ENCODE data around the gene MZF1. TPM values are rescaled to one million over a fixed set of nuclear protein-coding genes. Genes with fewer than 3 reads are reported as not detected.
"Not testable (repeated sequence)": the region's sequence is repeated elsewhere in the genome, so short reads cannot be mapped to it uniquely, and the experiment has no call there.

Gene MZF1
- total RNA-seq, result 10 to 100 TPM; 10.0 to 14.0 TPM
- long read RNA-seq, donor 1, partial matches to known transcripts, result 3 of 7 reads
- long read RNA-seq, donor 1, other reads (novel, unspliced or antisense), result 0 of 7 reads
- long read RNA-seq, donor 2, transcript MZF1-207 (1 exons, 2,683 nt), result major isoform, 10 of 22 reads
- long read RNA-seq, donor 2, partial matches to known transcripts, result 3 of 22 reads
- long read RNA-seq, donor 2, other reads (novel, unspliced or antisense), result 8 of 22 reads

- intact Hi-C loops (cut with DNase I), result no loop called here
- peak; percentile 100 for DNase-seq (ENCODE audit: low spot score)
Observed at GRCh38 chr19:58572818-58573657, at the start of gene MZF1. Gene MZF1, minus strand, starts transcription at chr19:58573335. Its CDS starts 1,946 bp downstream, at chr19:58571389.

GRCh38 chr19:58607213-58607612, 34.1 kb upstream of the MZF1 start:
- DNase-seq (ENCODE audit: low spot score); intact Hi-C loops (cut with DNase I): not testable (repeated sequence)

- DNase-seq (ENCODE audit: low spot score); intact Hi-C loops (cut with DNase I): not testable (repeated sequence)
Observed at GRCh38 chr19:58606251-58606896, 33.2 kb upstream of the MZF1 start.

GRCh38 chr19:58586133-58586765, 13.1 kb upstream of the MZF1 start:
- DNase-seq (ENCODE audit: low spot score), result no peak
- intact Hi-C loops (cut with DNase I), result no loop called here

GRCh38 chr19:58585442-58586132, 12.5 kb upstream of the MZF1 start:
- intact Hi-C loops (cut with DNase I), result no loop called here
- DNase-seq (ENCODE audit: low spot score), result no peak

GRCh38 chr19:58584498-58585441, 11.6 kb upstream of the MZF1 start:
- DNase-seq (ENCODE audit: low spot score), result no peak
- intact Hi-C loops (cut with DNase I), result no loop called here

GRCh38 chr19:58582985-58583384, 9.8 kb upstream of the MZF1 start:
- intact Hi-C loops (cut with DNase I), result no loop called here
- DNase-seq (ENCODE audit: low spot score), result peak; percentile 56

GRCh38 chr19:58581227-58582141, 8.3 kb upstream of the MZF1 start:
- peak; percentile 97 for DNase-seq (ENCODE audit: low spot score)

GRCh38 chr19:58579473-58580142, 6.5 kb upstream of the MZF1 start:
- DNase-seq (ENCODE audit: low spot score), result no peak
- intact Hi-C loops (cut with DNase I), result no loop called here

More at GRCh38 chr19:58581227-58582141, 8.3 kb upstream of the MZF1 start:
- intact Hi-C loops (cut with DNase I), result no loop called here

GRCh38 chr19:58578012-58578925, 5.1 kb upstream of the MZF1 start:
- DNase-seq (ENCODE audit: low spot score), result peak; percentile 79
- intact Hi-C loops (cut with DNase I), result no loop called here

- DNase-seq (ENCODE audit: low spot score); intact Hi-C loops (cut with DNase I): not testable (repeated sequence)
Observed at GRCh38 chr19:58577581-58577980, 4.4 kb upstream of the MZF1 start.

GRCh38 chr19:58575183-58576041, 2.3 kb upstream of the MZF1 start:
- DNase-seq (ENCODE audit: low spot score), result peak; percentile 97
- intact Hi-C loops (cut with DNase I), result no loop called here

- intact Hi-C loops (cut with DNase I), result no loop called here
- DNase-seq (ENCODE audit: low spot score), result no peak
Observed at GRCh38 chr19:58573658-58574164, 576 bp upstream of the MZF1 start.

- intact Hi-C loops (cut with DNase I), result no loop called here
- peak; percentile 54 for DNase-seq (ENCODE audit: low spot score)
Observed at GRCh38 chr19:58572026-58572817, 913 bp downstream of the MZF1 start.

Measured in posterior vena cava (tissue), 2 donors.